Measurements from ENCODE around the gene P2RX3.

GRCh38 chr11:57370251-57370650, 32.1 kb downstream of the P2RX3 start:
- TF ChIP-seq CTCF (conservative IDR thresholded peaks at IDR 0.05 in 1 of 2, IDR thresholded peaks at IDR 0.05 in 1 of 2; ENCODE audit: low read depth in 1 of 2, low read length in 2 of 2) (no peak), EZH2 (IDR thresholded peaks at IDR 0.05; ENCODE audit: low read length, missing control alignments) (no peak)

Data from fibroblast of lung (primary cell).